GM18508 (cell line): ENCODE results near the gene CFLAR.

ENCODE experiments used
- ATAC-seq: cut with Tn5 transposase; IDR thresholded peaks from one replicate; pipeline ENCODE4 v1.9.1; 2021; ENCODE audit warnings: moderate number of reproducible peaks; ENCODE audit not compliant: insufficient read depth, unreplicated experiment

The CFLAR gene

GRCh38 chr2:201204655-201205514 lies 88.9 kb downstream of the CFLAR start:
- no peak for ATAC-seq

GRCh38 chr2:201205515-201205849 lies 89.5 kb downstream of the CFLAR start:
- ATAC-seq: no peak

GRCh38 chr2:201208563-201209252 lies 92.7 kb downstream of the CFLAR start:
- peak; percentile 64 for ATAC-seq

- no peak for ATAC-seq
These were observed 100.0 kb downstream of the CFLAR start for GRCh38 chr2:201215963-201216362.

- ATAC-seq: no peak
These were observed 101.0 kb downstream of the CFLAR start for GRCh38 chr2:201216918-201217317.

GRCh38 chr2:201218780-201219179 lies 102.8 kb downstream of the CFLAR start:
- ATAC-seq: no peak

GRCh38 chr2:201219328-201220096 lies 103.5 kb downstream of the CFLAR start:
- ATAC-seq: no peak

- ATAC-seq: no peak
These were observed 104.2 kb downstream of the CFLAR start for GRCh38 chr2:201220102-201220570.

GRCh38 chr2:201223089-201224073 lies 107.4 kb downstream of the CFLAR start:
- no peak for ATAC-seq
